ENCODE data around the gene UNKL. TPM values are rescaled to one million over a fixed set of nuclear protein-coding genes. Genes with fewer than 3 reads are reported as not detected.

UNKL gene
- total RNA-seq, 1 experiment from 2014 or later, result 112 TPM

DNA sequence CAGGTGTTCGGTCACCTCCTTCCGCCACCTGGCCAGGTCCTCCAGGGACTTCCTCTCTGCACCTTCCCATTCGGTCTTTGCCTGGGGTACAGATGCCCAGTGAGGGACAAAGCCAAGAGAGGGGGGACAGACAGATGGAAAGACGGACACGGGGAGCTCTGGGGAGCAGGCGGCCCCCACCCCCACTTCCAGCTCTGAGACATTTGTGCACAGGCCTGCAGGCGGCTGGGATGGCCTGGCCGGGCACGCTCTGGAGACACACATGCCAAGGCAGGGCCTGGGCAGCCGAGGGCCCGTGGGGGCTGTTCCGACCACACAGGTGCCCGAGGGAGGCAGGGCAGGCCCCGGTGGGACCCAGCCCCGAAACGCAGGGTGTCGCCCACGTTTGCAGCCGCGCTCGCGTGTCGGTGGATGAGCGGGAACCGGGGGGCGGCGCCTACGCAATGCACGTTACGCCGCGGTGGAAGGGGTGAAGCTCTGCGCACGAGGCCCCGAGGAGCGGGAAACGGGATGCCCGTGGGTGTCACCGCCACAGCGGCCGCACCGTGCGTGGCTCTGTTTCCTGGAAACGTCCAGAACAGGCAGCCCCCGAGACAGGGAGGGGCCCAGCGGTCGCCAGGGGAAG is 22.3 kb upstream of the UNKL start:
- no peak for DNase-seq
- Histone ChIP-seq H3F3A (ENCODE audit: insufficient read depth, low read depth) (no peaks in the 10 kb centered on the region), H3K4me1 (replicated peaks; ENCODE audit: insufficient read depth) (no peaks in the 10 kb centered on the region), H3K4me3 (no peak overlapping the region), H4K20me1 (ENCODE audit: insufficient read depth) (no peaks in the 10 kb centered on the region), H3K4me2 (no peak overlapping the region), H3K27me3 (ENCODE audit: insufficient read depth, low read depth) (0 out of 2 replicates have a peak, but pooled peaks cover 4% of the 10 kb centered on the region), H3K36me3 (ENCODE audit: low read depth) (no peaks in the 10 kb centered on the region), H3K9me3 (ENCODE audit: insufficient read depth, low read depth) (no peaks in the 10 kb centered on the region), H3K27ac (no peak overlapping the region), H3K79me2 (ENCODE audit: low read depth) (no peaks in the 10 kb centered on the region), H3K9me2 (ENCODE audit: insufficient read depth) (no peaks in the 10 kb centered on the region), H2AFZ (no peak overlapping the region)
- POLR2A ChIA-PET (ENCODE audit: unreplicated experiment), result no interaction called here
- TF ChIP-seq EZH2 (IDR thresholded peaks at IDR 0.05; ENCODE audit: low read depth), result no peak
- TF ChIP-seq, protein P1, sequence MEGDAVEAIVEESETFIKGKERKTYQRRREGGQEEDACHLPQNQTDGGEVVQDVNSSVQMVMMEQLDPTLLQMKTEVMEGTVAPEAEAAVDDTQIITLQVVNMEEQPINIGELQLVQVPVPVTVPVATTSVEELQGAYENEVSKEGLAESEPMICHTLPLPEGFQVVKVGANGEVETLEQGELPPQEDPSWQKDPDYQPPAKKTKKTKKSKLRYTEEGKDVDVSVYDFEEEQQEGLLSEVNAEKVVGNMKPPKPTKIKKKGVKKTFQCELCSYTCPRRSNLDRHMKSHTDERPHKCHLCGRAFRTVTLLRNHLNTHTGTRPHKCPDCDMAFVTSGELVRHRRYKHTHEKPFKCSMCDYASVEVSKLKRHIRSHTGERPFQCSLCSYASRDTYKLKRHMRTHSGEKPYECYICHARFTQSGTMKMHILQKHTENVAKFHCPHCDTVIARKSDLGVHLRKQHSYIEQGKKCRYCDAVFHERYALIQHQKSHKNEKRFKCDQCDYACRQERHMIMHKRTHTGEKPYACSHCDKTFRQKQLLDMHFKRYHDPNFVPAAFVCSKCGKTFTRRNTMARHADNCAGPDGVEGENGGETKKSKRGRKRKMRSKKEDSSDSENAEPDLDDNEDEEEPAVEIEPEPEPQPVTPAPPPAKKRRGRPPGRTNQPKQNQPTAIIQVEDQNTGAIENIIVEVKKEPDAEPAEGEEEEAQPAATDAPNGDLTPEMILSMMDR (conservative IDR thresholded peaks at IDR 0.05), result no peak
- BruUV-seq (replicated peaks), result no TSS peak
- intact Hi-C loops (cut with micrococcal nuclease; ENCODE audit: unreplicated experiment), result no loop called here
- CTCF ChIA-PET, result no interaction called here

DNA sequence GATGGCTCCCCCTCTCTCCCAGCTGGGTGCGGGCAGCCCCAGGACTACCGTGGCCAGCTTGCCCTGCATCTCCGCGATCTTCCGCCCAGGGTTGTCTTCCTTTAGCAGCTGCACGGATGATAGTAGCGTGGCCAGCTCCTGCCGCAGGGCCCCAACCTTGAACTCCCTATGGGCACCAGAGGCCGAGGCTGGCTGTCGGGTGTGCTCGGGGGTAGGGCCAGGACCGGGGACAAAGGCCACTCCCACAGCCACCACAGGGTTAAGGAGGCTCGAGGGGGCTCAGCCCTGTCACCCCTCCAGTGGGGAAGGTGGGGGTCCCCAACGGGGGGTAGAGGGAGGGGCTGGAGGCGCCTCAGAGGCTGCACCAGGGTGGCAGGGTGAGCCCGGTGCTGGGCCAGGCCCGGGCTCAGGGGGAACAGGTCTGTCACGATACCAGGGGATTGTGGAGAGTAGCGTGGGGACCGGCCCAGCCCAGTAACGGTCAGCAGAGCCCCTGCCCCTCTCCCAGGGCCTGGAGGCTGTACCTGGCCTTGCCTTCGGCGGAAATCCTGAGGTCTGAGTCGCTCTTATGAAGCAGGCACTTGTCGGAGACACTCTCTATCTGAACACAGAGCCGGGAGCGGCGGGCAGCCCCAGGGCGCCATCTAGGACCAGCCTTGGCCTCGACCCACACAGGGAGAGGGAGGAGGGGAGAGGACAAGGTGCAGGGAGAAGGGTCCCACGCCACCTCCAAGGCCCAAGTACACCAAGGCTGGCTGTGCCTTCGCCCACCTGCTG is 21.6 kb upstream of the UNKL start:
- H3K4me3 ChIP-seq, result no peak overlapping the region
- H3F3A ChIP-seq (ENCODE audit: insufficient read depth, low read depth), result no peaks in the 10 kb centered on the region
- H3K9me3 ChIP-seq (ENCODE audit: insufficient read depth, low read depth), result no peaks in the 10 kb centered on the region
- ChIA-PET POLR2A (ENCODE audit: unreplicated experiment) (no interaction called here), CTCF (no interaction called here)
- no peak overlapping the region for H3K4me2 ChIP-seq
- intact Hi-C loops (cut with micrococcal nuclease; ENCODE audit: unreplicated experiment), result no loop called here
- no peaks in the 10 kb centered on the region for H3K79me2 ChIP-seq (ENCODE audit: low read depth)
- no peak overlapping the region for H2AFZ ChIP-seq
- no peak overlapping the region for H3K27ac ChIP-seq
- TF ChIP-seq, protein P1 (conservative IDR thresholded peaks at IDR 0.05), result no peak
- no peak for TF ChIP-seq EZH2 (IDR thresholded peaks at IDR 0.05; ENCODE audit: low read depth)
- H3K36me3 ChIP-seq (ENCODE audit: low read depth), result no peaks in the 10 kb centered on the region
- H3K4me1 ChIP-seq (replicated peaks; ENCODE audit: insufficient read depth), result no peaks in the 10 kb centered on the region
- no peaks in the 10 kb centered on the region for H4K20me1 ChIP-seq (ENCODE audit: insufficient read depth)
- H3K9me2 ChIP-seq (ENCODE audit: insufficient read depth), result no peaks in the 10 kb centered on the region
- peak in 1 of 2 experiments; percentile 27 for DNase-seq
- no TSS peak for BruUV-seq (replicated peaks)
- H3K27me3 ChIP-seq (ENCODE audit: insufficient read depth, low read depth), result 0 out of 2 replicates have a peak, but pooled peaks cover 5% of the 10 kb centered on the region

DNA sequence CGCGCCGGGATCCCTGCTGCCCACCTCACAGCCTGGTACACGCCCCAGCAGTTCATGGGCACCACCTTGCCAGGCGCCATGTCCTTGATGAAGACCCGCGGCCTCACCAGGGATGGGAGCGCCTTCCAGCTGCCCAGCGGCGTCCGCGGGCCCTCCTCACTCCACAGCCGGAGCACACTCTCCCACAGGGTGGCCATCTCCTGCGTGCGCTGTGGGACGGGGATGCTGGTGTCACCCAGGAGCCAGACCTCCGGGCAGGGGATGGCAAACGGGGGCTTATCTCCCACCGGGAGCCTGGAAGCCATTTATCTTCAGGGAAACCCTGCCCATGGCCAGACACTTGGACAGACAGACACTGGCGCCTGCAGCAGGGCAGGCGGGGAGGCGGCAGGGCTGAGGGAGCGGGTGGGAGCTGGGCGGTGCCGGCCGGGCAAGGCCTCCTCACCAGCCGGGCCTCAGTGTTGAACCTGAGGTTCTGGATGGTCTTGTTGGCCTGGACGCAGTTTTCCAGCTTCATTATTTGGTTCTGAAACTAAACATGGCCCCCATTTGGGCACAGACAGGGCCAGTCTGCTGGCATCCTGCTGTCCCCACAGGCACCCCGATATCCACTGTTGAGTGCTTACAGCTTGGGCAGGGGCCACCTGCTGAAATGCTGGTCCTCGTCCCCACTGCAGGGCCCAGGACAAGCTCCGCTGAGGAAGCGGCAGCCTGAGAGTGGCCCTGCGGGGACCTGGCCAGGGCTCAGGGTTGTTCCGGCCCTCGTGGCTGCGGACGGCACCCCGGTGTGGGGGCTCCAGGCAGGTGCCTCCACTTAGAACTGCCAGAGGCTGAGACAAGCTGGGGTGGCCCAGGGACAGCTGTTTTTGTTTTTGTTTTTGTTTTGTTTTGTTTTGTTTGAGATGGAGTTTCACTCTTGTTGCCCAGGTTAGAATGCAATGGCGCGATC is 20.4 kb upstream of the UNKL start:
- H3K4me1 ChIP-seq (replicated peaks; ENCODE audit: insufficient read depth), result no peaks in the 10 kb centered on the region
- intact Hi-C loops (cut with micrococcal nuclease; ENCODE audit: unreplicated experiment), result no loop called here
- H3K36me3 ChIP-seq (ENCODE audit: low read depth), result no peaks in the 10 kb centered on the region
- H3K27ac ChIP-seq, result no peak overlapping the region
- no peaks in the 10 kb centered on the region for H3K9me3 ChIP-seq (ENCODE audit: insufficient read depth, low read depth)
- no peak overlapping the region for H3K4me2 ChIP-seq
- ChIA-PET CTCF (no interaction called here), POLR2A (ENCODE audit: unreplicated experiment) (no interaction called here)
- no peak overlapping the region for H2AFZ ChIP-seq
- no peaks in the 10 kb centered on the region for H4K20me1 ChIP-seq (ENCODE audit: insufficient read depth)
- no peaks in the 10 kb centered on the region for H3K79me2 ChIP-seq (ENCODE audit: low read depth)
- no peak overlapping the region for H3K4me3 ChIP-seq
- no TSS peak for BruUV-seq (replicated peaks)
- TF ChIP-seq EZH2 (IDR thresholded peaks at IDR 0.05; ENCODE audit: low read depth), result no peak
- TF ChIP-seq, protein P1 (conservative IDR thresholded peaks at IDR 0.05), result no peak
- H3F3A ChIP-seq (ENCODE audit: insufficient read depth, low read depth), result no peaks in the 10 kb centered on the region
- no peak for DNase-seq
- no peaks in the 10 kb centered on the region for H3K9me2 ChIP-seq (ENCODE audit: insufficient read depth)
- 0 out of 2 replicates have a peak, but pooled peaks cover 5% of the 10 kb centered on the region for H3K27me3 ChIP-seq (ENCODE audit: insufficient read depth, low read depth)

All from PC-9 (cell line).